ENCODE results near the gene TNFSF12.
"Not testable (repeated sequence)": the region's sequence is repeated elsewhere in the genome, so short reads cannot be mapped to it uniquely, and the experiment has no call there.

Gene TNFSF12

GRCh38 chr17:7583253-7584109 is 34.6 kb downstream of the TNFSF12 start, which contains the start of gene MPDU1:
MPDU1 (plus strand) TSS chr17:7583852; CDS start chr17:7583863, 11 bp downstream.
- DNase-seq (ENCODE audit: low read depth in 1 of 2, low spot score in 1 of 2), result peak; percentile 87 to 91

- no peak for DNase-seq (ENCODE audit: low read depth in 1 of 2, low spot score in 1 of 2)
These were observed 38.0 kb downstream of the TNFSF12 start for GRCh38 chr17:7586673-7587419.

- no peak for DNase-seq (ENCODE audit: low read depth in 1 of 2, low spot score in 1 of 2)
These were observed 38.7 kb downstream of the TNFSF12 start for GRCh38 chr17:7587420-7588151.

- no peak for DNase-seq (ENCODE audit: low read depth in 1 of 2, low spot score in 1 of 2)
These were observed 39.8 kb downstream of the TNFSF12 start for GRCh38 chr17:7588553-7589203.

GRCh38 chr17:7589204-7589868 is 40.5 kb downstream of the TNFSF12 start:
- no peak for DNase-seq (ENCODE audit: low read depth in 1 of 2, low spot score in 1 of 2)

- DNase-seq (ENCODE audit: low read depth in 1 of 2, low spot score in 1 of 2), result no peak
These were observed 41.2 kb downstream of the TNFSF12 start, which contains the start of gene SOX15 for GRCh38 chr17:7589891-7590691. SOX15 (minus strand) TSS chr17:7590094; CDS start chr17:7589676, 418 bp downstream.

GRCh38 chr17:7590743-7591142 is 41.9 kb downstream of the TNFSF12 start:
- no peak for DNase-seq (ENCODE audit: low read depth in 1 of 2, low spot score in 1 of 2)

GRCh38 chr17:7591596-7591995 is 42.7 kb downstream of the TNFSF12 start:
- no peak for DNase-seq (ENCODE audit: low read depth in 1 of 2, low spot score in 1 of 2)

GRCh38 chr17:7592422-7593021 is 43.7 kb downstream of the TNFSF12 start:
- no peak for DNase-seq (ENCODE audit: low read depth in 1 of 2, low spot score in 1 of 2)

- no peak for DNase-seq (ENCODE audit: low read depth in 1 of 2, low spot score in 1 of 2)
These were observed 44.4 kb downstream of the TNFSF12 start for GRCh38 chr17:7593296-7593695.

- not testable (repeated sequence) for DNase-seq (ENCODE audit: low read depth in 1 of 2, low spot score in 1 of 2)
These were observed 48.7 kb downstream of the TNFSF12 start for GRCh38 chr17:7597561-7597960.

GRCh38 chr17:7606280-7606679 is 57.4 kb downstream of the TNFSF12 start:
- no peak for DNase-seq (ENCODE audit: low read depth in 1 of 2, low spot score in 1 of 2)
